PC-9 (cell line): Measurements from ENCODE around the gene FUT3.

ENCODE experiments used
- EZH2 ChIP-seq: fragments of 200-600 bp; sonication (generic); IDR thresholded peaks from 2 replicates; pipeline ENCODE4 v1.8.0; 2017; ENCODE audit warnings: antibody characterized with exemption, low read depth
- TF ChIP-seq, protein P1 (sequence below): fragments of 200-600 bp; sonication (generic); conservative IDR thresholded peaks from 2 replicates; pipeline ENCODE4 v1.6.1; 2017; ENCODE audit warnings: mixed run types, antibody characterized with exemption, mild to moderate bottlenecking, moderate library complexity

DNA sequence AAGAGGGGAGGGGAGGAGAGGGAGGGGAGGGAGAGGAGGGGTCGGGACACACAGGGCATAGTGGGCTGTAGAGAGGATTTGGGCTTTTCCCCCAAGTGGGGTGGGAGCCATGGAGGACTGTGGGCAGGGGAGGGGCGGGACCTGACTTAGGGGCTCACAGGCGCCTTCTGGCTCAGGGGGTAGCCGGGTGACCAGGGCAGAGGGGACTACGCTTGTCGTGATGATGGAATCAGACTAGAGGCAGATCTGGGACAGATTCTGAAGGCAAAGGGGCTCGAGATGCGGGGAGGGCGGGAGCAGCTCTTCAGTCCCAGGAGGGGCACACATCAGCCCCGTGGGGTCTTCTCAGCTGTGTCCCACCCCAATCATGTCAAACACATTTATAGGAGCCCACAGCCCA lies 38.9 kb upstream of the FUT3 start:
- TF ChIP-seq, protein P1, sequence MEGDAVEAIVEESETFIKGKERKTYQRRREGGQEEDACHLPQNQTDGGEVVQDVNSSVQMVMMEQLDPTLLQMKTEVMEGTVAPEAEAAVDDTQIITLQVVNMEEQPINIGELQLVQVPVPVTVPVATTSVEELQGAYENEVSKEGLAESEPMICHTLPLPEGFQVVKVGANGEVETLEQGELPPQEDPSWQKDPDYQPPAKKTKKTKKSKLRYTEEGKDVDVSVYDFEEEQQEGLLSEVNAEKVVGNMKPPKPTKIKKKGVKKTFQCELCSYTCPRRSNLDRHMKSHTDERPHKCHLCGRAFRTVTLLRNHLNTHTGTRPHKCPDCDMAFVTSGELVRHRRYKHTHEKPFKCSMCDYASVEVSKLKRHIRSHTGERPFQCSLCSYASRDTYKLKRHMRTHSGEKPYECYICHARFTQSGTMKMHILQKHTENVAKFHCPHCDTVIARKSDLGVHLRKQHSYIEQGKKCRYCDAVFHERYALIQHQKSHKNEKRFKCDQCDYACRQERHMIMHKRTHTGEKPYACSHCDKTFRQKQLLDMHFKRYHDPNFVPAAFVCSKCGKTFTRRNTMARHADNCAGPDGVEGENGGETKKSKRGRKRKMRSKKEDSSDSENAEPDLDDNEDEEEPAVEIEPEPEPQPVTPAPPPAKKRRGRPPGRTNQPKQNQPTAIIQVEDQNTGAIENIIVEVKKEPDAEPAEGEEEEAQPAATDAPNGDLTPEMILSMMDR: no peak
- no peak for TF ChIP-seq EZH2
